HepG2 (cell line): ENCODE measurements around the gene SSNA1. TPM values are rescaled to one million over a fixed set of nuclear protein-coding genes. Genes with fewer than 3 reads are reported as not detected.
A peak's percentile ranks its signal among the peaks of the same experiment; 100 is the strongest.

Source experiments
- CENPBD1 ChIP-seq: sonication (generic); formaldehyde crosslinking; IDR thresholded peaks from 2 replicates; pipeline ENCODE4 v1.8.0; 2022; ENCODE audit warnings: missing genetic modification reagents, low read depth, mild to moderate bottlenecking, borderline replicate concordance
- ELF4 ChIP-seq: sonication (generic); formaldehyde crosslinking; IDR thresholded peaks from 2 replicates; pipeline ENCODE4 v1.5.0; 2020; ENCODE audit warnings: missing genetic modification reagents, mild to moderate bottlenecking, moderate library complexity, borderline replicate concordance
- GABPA ChIP-seq, 2 experiments: IDR thresholded peaks; 2 replicates each; pipeline ENCODE4 v1.6.1; 2011 to 2016; ENCODE audit warnings: low read depth in 2 of 2, low read length in 1 of 2, missing biosample characterization in 1 of 2, missing genetic modification characterization in 1 of 2
- GPN1 ChIP-seq: sonication (generic); formaldehyde crosslinking; IDR thresholded peaks from 2 replicates; pipeline ENCODE4 v1.5.1; 2020; ENCODE audit warnings: missing genetic modification reagents, borderline replicate concordance
- JUNB ChIP-seq: sonication (generic); formaldehyde crosslinking; IDR thresholded peaks from 2 replicates; pipeline ENCODE4 v1.8.0; 2022; ENCODE audit warnings: missing genetic modification reagents, mild to moderate bottlenecking, borderline replicate concordance
- MAF1 ChIP-seq: sonication (generic); formaldehyde crosslinking; IDR thresholded peaks from 2 replicates; pipeline ENCODE4 v1.5.0; 2020; ENCODE audit warnings: missing genetic modification reagents, borderline replicate concordance
- MYC ChIP-seq: sonication (generic); formaldehyde crosslinking; IDR thresholded peaks from 2 replicates; pipeline ENCODE4 v1.9.0; 2021; ENCODE audit warnings: missing genetic modification reagents, borderline replicate concordance
- NPAS2 ChIP-seq: sonication (generic); formaldehyde crosslinking; IDR thresholded peaks from 2 replicates; pipeline ENCODE4 v1.8.0; 2022; ENCODE audit warnings: mild to moderate bottlenecking, missing genetic modification reagents, borderline replicate concordance
- PITX1 ChIP-seq: sonication (generic); formaldehyde crosslinking; IDR thresholded peaks from 2 replicates; pipeline ENCODE4 v1.5.1; 2020; ENCODE audit warnings: mild to moderate bottlenecking, missing genetic modification reagents
- RARG ChIP-seq: sonication (generic); formaldehyde crosslinking; IDR thresholded peaks from 2 replicates; pipeline ENCODE4 v1.4.0; 2020; ENCODE audit warnings: low read depth, mild to moderate bottlenecking, missing genetic modification reagents
- RCOR2 ChIP-seq: IDR thresholded peaks from 2 replicates; pipeline ENCODE4 v1.6.1; 2016; ENCODE audit warnings: missing biosample characterization, missing genetic modification reagents
- TOE1 ChIP-seq: sonication (generic); formaldehyde crosslinking; IDR thresholded peaks from 2 replicates; pipeline ENCODE4 v1.4.0; 2020; ENCODE audit warnings: mild to moderate bottlenecking, missing genetic modification reagents
- ZBTB26 ChIP-seq: IDR thresholded peaks from 2 replicates; pipeline ENCODE4 v1.6.1; 2016; ENCODE audit warnings: missing compliant biosample characterization, missing genetic modification reagents, borderline replicate concordance
- ZFP36L1 ChIP-seq: sonication (generic); formaldehyde crosslinking; IDR thresholded peaks from 2 replicates; pipeline ENCODE4 v1.8.0; 2022; ENCODE audit warnings: mild to moderate bottlenecking, missing genetic modification reagents, moderate library complexity
- ZFYVE20 ChIP-seq: sonication (generic); formaldehyde crosslinking; IDR thresholded peaks from 2 replicates; pipeline ENCODE4 v1.8.0; 2023; ENCODE audit warnings: low read depth, mild to moderate bottlenecking, moderate library complexity, missing genetic modification reagents, borderline replicate concordance
- ZNF138 ChIP-seq: sonication (generic); formaldehyde crosslinking; IDR thresholded peaks from 2 replicates; pipeline ENCODE4 v1.5.0; 2020; ENCODE audit warnings: mild to moderate bottlenecking, low read depth, missing genetic modification reagents
- ZNF33A ChIP-seq: sonication (generic); formaldehyde crosslinking; IDR thresholded peaks from 2 replicates; pipeline ENCODE4 v1.5.1; 2020; ENCODE audit warnings: missing genetic modification reagents, mild to moderate bottlenecking, moderate library complexity, borderline replicate concordance
- ZNF432 ChIP-seq: sonication (generic); formaldehyde crosslinking; IDR thresholded peaks from 2 replicates; pipeline ENCODE4 v1.5.0; 2020; ENCODE audit warnings: missing genetic modification reagents, mild to moderate bottlenecking, borderline replicate concordance
- ZNF546 ChIP-seq: sonication (generic); formaldehyde crosslinking; conservative IDR thresholded peaks from 2 replicates; pipeline ENCODE4 v1.8.1; 2023; ENCODE audit warnings: mild to moderate bottlenecking, missing genetic modification reagents
- ZNF597 ChIP-seq: sonication (generic); formaldehyde crosslinking; IDR thresholded peaks from 2 replicates; pipeline ENCODE4 v1.5.0; 2020; ENCODE audit warnings: missing genetic modification reagents
- ZNF691 ChIP-seq: sonication (generic); formaldehyde crosslinking; IDR thresholded peaks from 2 replicates; pipeline ENCODE4 v1.4.0; 2020; ENCODE audit warnings: missing genetic modification reagents, low read depth, mild to moderate bottlenecking, borderline replicate concordance
- polyA plus RNA-seq, 8 experiments: library from polyadenylated mRNA; depleted of rRNA in 3 of 8; stranded (reverse) in 7 of 8; unstranded in 1 of 8; fragments of >200 nt; fragmentation: Illumina TruSeq in 4 of 8; extraction: Trizol in 4 of 8; gene quantifications; 2 replicates each; pipeline versions ENCODE4 v1.2.1 to v1.2.3, GENCODE V29; 2011 to 2016; ENCODE audit warnings: low read depth in 4 of 8, missing spikeins in 1 of 8, mixed read lengths in 1 of 8; ENCODE audit not compliant: insufficient read depth in 1 of 8
- total RNA-seq, 5 experiments: library from RNA; depleted of rRNA; stranded (reverse); fragments of >200 nt; fragmentation: Illumina TruSeq; extraction: Trizol; gene quantifications; 2 replicates each; pipeline ENCODE4 v1.2.3, GENCODE V29; 2016; ENCODE audit warnings: low read depth in 1 of 5
- TF ChIP-seq, protein P1 (sequence below): fragments of 450-650 bp; IDR thresholded peaks from 2 replicates; pipeline ENCODE4 v1.6.1; 2017; ENCODE audit warnings: mild to moderate bottlenecking

The SSNA1 gene
- total and polyA plus RNA-seq, 2 of the 13 experiments (the other 11 are each of a cell fraction or from before 2014, with no cell fraction given), result 35.9 to 49.4 TPM

DNA sequence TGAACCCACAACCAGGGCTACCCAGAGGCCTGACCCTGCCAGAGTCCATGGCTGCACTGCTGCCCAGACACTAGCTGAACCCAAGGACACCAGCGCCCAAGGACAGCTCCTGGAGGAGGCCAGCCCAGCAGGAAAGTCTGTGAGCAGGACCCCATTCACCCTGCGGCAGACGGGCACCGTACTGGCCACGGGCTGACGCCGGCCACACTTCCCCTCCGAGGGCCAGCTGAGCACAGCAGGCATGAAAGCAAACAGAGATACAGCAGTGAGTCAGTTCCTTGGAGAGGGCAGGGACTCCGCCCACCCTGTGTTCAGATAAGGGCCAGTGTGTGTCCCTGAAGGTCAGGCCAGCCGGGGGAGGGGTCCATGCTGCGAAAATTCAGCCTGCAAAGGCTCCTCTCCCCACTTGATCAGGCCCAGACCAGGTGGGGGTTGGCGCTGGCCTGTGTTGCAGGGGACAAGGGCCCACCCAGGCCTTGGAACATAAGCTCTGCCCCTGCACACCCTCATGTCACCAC is 30.3 kb downstream of the SSNA1 start (continued):
- TF ChIP-seq ZNF138 (CRISPR knock-in tag) (no peak), MYC (peak; percentile 68; the same call in 1 of the 2 replicates), TOE1 (CRISPR knock-in tag) (no peak), ZNF546 (CRISPR knock-in tag) (0 out of 2 replicates have a peak, but pooled peaks have one; percentile 60), ZNF691 (CRISPR knock-in tag) (no peak), ZNF597 (no peak), CENPBD1 (CRISPR knock-in tag) (no peak), ZBTB26 (CRISPR knock-in tag) (no peak), MAF1 (CRISPR knock-in tag) (no peak), PITX1 (CRISPR knock-in tag) (no peak), ELF4 (CRISPR knock-in tag) (no peak), NPAS2 (CRISPR knock-in tag) (no peak), ZNF432 (CRISPR knock-in tag) (no peak), ZFYVE20 (CRISPR knock-in tag) (no peak), ZNF33A (CRISPR knock-in tag) (no peak), RCOR2 (CRISPR knock-in tag) (no peak), GPN1 (CRISPR knock-in tag) (no peak), ZFP36L1 (0 out of 2 replicates have a peak, but pooled peaks have one; percentile 45), GABPA (IDR thresholded peaks at IDR 0.05; ENCODE audit: low read depth, low read length) (no peak), GABPA (CRISPR knock-in tag; IDR thresholded peaks at IDR 0.05; ENCODE audit: low read depth) (no peak), JUNB (CRISPR knock-in tag) (peak; percentile 86), RARG (CRISPR knock-in tag) (no peak)
- TF ChIP-seq, protein P1, sequence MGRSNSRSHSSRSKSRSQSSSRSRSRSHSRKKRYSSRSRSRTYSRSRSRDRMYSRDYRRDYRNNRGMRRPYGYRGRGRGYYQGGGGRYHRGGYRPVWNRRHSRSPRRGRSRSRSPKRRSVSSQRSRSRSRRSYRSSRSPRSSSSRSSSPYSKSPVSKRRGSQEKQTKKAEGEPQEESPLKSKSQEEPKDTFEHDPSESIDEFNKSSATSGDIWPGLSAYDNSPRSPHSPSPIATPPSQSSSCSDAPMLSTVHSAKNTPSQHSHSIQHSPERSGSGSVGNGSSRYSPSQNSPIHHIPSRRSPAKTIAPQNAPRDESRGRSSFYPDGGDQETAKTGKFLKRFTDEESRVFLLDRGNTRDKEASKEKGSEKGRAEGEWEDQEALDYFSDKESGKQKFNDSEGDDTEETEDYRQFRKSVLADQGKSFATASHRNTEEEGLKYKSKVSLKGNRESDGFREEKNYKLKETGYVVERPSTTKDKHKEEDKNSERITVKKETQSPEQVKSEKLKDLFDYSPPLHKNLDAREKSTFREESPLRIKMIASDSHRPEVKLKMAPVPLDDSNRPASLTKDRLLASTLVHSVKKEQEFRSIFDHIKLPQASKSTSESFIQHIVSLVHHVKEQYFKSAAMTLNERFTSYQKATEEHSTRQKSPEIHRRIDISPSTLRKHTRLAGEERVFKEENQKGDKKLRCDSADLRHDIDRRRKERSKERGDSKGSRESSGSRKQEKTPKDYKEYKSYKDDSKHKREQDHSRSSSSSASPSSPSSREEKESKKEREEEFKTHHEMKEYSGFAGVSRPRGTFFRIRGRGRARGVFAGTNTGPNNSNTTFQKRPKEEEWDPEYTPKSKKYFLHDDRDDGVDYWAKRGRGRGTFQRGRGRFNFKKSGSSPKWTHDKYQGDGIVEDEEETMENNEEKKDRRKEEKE, result no peak
